Measurements from ENCODE around the gene TRIM54. TPM values are rescaled to one million over a fixed set of nuclear protein-coding genes. Genes with fewer than 3 reads are reported as not detected.

The TRIM54 gene
- total RNA-seq, 1 donor = not detected

DNA sequence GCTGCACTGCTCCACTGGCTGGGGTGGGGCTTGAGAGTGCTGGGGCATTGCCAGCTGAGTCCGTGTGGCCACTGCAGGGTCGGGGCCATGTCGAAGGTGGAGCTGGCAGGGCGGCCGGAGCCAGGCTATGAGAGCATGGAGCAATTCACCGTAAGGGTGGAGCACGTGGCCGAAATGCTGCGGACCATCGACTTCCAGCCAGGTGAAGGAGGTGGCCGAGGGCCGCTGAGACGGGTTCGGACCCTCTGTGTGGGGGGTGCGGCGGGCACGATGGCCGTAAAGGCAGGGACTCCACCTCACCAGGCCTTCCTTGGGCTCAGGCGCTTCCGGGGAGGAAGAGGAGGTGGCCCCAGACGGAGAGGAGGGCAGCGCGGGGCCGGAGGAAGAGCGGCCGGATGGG lies 23.9 kb downstream of the TRIM54 start:
- no peak for DNase-seq (ENCODE audit: low read depth)
- TF ChIP-seq, protein P1, sequence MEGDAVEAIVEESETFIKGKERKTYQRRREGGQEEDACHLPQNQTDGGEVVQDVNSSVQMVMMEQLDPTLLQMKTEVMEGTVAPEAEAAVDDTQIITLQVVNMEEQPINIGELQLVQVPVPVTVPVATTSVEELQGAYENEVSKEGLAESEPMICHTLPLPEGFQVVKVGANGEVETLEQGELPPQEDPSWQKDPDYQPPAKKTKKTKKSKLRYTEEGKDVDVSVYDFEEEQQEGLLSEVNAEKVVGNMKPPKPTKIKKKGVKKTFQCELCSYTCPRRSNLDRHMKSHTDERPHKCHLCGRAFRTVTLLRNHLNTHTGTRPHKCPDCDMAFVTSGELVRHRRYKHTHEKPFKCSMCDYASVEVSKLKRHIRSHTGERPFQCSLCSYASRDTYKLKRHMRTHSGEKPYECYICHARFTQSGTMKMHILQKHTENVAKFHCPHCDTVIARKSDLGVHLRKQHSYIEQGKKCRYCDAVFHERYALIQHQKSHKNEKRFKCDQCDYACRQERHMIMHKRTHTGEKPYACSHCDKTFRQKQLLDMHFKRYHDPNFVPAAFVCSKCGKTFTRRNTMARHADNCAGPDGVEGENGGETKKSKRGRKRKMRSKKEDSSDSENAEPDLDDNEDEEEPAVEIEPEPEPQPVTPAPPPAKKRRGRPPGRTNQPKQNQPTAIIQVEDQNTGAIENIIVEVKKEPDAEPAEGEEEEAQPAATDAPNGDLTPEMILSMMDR (IDR thresholded peaks at IDR 0.05; ENCODE audit: insufficient read depth, low read depth, low read length) = no peak
- H3K4me3 ChIP-seq (ENCODE audit: low read depth, low read length) = no peak overlapping the region

DNA sequence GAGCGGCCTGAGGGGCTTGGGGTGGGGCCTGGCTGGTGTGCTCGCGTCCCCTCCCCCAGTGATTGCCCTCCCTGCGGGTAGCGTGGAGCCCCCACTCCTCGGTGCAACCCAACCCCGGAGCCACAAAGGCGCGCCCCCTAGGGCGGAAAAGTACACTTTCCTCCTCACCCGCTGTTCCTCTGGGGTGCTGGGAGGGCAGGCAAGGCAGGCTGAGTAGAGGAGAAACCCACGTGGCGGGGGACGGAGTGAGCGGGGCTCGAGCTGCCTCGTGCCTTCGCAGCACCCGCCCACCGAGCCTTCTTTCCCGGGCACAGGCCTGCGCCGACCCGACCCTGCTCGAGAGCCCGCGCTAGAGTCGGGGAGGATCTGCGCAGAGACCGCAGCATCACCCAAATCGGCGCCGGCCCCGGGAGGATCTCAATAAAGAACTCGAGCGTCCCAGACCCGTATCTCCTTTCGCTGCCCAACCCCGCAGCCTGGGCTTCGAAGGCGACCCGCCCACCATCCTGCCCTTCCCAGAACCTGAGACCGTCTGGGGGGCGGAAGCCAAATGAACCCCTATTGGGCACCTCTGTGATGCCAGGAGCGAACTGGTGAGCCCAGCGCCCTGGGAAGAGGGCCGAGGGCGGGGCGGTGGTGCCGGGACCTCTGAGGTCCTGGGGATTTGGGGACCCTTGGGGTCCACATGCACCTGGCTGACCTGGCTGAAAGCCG lies 24.5 kb downstream of the TRIM54 start:
- no peak overlapping the region for H3K4me3 ChIP-seq (ENCODE audit: low read depth, low read length)

GRCh38 chr2:27307287-27307544 lies 25.0 kb downstream of the TRIM54 start:
- no peak overlapping the region for H3K4me3 ChIP-seq (ENCODE audit: low read depth, low read length)
- TF ChIP-seq, protein P1 (IDR thresholded peaks at IDR 0.05; ENCODE audit: insufficient read depth, low read depth, low read length) = no peak
- no peak for DNase-seq (ENCODE audit: low read depth)

More for the DNA sequence above, 24.5 kb downstream of the TRIM54 start:
- no peak for DNase-seq (ENCODE audit: low read depth)
- TF ChIP-seq, protein P1 (IDR thresholded peaks at IDR 0.05; ENCODE audit: insufficient read depth, low read depth, low read length) = no peak

DNA sequence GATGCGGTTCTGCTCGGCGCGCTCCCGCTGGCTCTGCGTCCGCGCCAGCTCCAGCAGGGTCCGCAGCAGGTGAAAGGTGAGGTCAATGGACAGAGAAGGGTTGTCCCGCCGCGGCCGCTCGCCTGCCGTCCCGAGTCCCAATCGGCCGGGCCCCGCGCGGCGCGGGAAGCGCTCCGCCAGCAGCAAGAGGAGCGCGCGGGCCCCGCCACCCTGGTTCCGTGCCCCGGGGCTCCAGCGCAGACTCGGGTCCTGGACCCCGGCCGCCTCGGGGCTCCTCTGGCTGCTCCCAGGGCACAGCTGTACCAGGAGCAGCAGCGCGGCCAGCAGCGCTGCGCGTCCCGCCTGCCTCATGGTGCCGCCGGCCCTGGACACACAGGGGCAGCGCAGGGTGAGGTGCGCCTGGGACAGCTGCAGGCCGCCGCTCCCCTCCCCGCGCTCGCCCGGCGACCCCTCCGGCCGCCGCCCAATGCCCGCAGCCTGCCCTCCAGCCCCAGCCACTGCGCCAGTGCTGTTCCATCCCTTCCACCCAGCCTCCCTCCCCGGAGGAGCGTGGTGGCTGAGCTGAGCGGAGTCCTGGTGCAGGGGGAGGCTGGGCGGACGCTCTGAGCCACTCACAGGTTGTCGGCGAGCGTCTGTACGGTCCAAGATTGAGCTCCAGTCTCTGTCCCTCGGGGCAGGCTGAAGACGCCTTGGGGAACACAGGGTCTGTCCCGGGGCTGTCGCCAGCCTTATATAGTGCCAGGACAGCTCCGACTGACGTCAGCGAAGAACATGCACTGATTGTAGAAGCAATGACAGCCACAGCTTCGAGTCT lies 25.5 kb downstream of the TRIM54 start:
- no peak for DNase-seq (ENCODE audit: low read depth)
- TF ChIP-seq, protein P1 (IDR thresholded peaks at IDR 0.05; ENCODE audit: insufficient read depth, low read depth, low read length) = no peak
- no peak overlapping the region for H3K4me3 ChIP-seq (ENCODE audit: low read depth, low read length)

DNA sequence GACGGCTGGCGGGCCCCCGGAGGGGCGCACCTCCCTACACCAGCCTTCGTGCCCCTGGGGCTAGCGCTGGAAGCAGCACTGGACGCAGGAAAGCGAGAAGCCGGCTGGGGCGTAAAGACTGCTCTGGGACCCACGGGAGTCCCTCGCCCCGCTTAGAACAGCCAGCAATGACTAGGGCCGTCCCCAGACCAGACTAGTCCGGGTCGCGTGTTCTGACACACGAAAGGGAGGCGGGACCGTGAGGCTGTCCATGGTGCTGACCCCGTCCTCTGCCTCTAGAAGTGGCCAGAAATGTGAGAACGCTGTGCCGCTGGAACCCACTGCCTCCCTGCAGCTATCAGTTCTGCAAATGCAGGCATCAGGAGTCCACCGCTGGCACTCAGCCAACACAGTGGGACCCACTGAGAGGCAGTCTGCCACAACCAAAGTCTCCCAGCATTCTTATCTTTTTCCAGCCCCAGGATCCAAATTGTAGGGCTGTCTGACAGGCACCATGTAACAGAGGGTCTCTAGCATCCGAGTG lies 26.2 kb downstream of the TRIM54 start, which contains the start of gene UCN:
TSS of gene UCN (minus strand) at position 87 of the 523 bp plus-strand sequence. CDS start 550 bp downstream, outside the sequence.
- peak; percentile 32 for DNase-seq (ENCODE audit: low read depth)
- H3K4me3 ChIP-seq (ENCODE audit: low read depth, low read length) = no peak within 1 kb of the TSS
- TF ChIP-seq, protein P1 (IDR thresholded peaks at IDR 0.05; ENCODE audit: insufficient read depth, low read depth, low read length) = no peak

DNA sequence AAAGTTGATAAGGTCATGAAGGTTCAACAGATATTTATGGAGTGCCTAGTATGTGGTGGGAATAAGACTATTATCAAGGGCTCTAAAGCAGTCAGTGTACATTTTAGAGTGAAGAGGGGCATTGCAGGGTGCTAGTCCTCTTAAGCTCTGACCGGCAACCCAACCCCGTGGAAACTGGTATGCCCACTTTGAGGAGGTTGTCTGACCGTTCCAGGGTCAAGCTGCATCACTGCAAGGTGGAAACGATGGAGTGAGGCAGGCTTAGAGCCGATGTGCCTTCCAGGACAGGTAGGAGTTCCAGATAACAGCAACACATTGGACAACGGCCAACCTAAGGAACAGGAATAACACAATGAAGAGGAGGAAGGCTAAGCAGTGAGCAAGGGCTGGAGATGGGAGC lies 27.4 kb downstream of the TRIM54 start:
- DNase-seq (ENCODE audit: low read depth) = no peak
- no peak overlapping the region for H3K4me3 ChIP-seq (ENCODE audit: low read depth, low read length)
- TF ChIP-seq, protein P1 (IDR thresholded peaks at IDR 0.05; ENCODE audit: insufficient read depth, low read depth, low read length) = no peak

Data from fibroblast of villous mesenchyme (primary cell).